Measurements from ENCODE around the gene KCNC3.

KCNC3 gene

DNA sequence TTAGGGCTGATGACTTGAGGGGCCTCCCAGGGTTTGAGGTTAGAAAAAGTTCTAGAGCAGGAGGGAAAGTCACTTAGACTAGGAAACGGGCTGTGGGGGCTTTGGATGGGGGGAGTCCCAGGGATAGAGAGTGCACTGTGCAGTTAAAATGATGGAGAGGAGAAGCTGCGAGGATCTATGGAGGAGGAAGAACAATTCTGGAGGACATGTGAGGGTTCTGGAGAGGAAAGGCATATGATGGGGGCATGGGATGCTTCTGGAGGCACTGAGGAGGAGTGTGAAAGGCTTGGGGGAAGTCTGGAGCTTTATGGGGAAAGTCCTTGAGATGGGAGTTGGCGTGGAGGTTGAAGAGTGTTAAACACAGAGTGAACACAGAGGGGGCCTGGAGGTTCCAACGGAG is 2.2 kb downstream of the KCNC3 start:
- Histone ChIP-seq H3K9me3 (ENCODE audit: control insufficient read depth, insufficient read depth, low read length) (no peaks in the 10 kb centered on the region), H3K4me1 (ENCODE audit: insufficient read depth, low read length) (peaks cover 17% of the 10 kb centered on the region), H3K9ac (ENCODE audit: low read depth, low read length) (no peak overlapping the region; the same call in 1 of the 2 replicates), H3K36me3 (ENCODE audit: insufficient read depth, low read length) (no peaks in the 10 kb centered on the region)

DNA sequence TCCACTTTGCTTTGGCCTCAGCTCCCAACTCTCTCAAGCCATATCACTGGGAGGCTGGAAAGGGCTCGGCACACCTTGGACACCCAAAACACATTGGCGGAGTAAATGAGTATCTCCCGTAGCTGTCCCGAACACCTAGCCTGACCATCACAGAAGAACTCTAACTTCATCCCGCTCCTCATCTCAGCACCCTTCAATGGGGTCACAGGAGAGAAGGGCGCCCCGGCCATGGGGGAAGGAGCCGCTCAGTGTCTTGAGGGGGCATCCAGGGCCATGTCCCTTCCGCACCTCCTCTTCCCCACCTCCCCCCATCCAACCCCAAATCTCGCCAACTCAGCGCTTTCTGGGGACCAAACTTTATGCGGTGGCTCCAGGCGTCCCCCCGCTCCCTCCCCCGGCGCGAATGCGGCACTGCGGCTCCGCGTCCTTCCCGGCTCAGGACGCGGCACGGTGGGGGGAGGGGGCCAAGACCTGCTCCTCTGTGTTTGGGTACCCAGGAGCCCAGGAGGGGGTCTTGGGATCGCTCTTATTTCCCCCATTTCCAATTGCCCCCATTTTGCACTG is 3.0 kb downstream of the KCNC3 start:
- H3K9ac ChIP-seq (ENCODE audit: low read depth, low read length), result peak overlapping the region; percentile 54; the same call in 1 of the 2 replicates
- peaks cover 11% of the 10 kb centered on the region for H3K4me1 ChIP-seq (ENCODE audit: insufficient read depth, low read length)
- no peaks in the 10 kb centered on the region for H3K9me3 ChIP-seq (ENCODE audit: control insufficient read depth, insufficient read depth, low read length)
- H3K36me3 ChIP-seq (ENCODE audit: insufficient read depth, low read length), result no peaks in the 10 kb centered on the region

DNA sequence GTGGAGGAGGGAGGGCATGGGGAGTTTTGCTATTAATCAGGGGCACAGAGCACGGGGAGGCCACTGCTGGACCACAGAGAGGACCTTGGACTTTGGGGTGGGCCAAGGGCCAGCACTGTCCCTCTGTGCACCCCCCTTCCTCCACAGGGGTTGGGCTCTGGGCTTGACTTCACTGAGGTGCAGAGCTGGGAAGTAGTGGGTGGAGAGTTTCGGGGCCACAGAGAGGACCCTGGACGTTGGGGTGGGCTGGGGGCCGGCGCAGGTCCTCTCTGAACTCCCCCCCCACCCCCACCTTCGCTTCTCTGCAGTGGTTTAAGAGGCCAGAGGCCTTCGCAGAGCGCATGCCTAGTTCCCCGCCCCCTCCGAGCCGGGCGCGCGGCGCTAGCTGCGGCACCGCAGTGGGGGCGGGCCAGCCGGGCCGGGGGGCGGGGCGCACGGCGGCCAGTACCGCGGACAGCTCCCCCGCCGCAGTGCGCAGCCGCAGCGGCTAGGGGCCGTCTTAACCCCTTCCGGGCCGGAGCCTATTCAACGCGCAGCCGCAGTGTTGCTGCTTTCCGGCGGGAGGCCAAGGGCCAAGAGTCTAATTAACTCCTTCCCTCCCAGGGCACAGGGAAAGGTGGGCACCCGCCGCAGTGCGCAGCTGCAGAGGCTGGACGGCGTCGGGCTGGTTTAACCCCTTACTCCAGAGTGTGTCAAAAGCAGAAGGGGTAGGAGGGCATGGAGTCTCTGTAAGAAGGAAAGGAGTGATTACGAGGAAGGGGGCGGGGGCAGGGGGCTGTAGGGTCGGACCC is 3.7 kb downstream of the KCNC3 start:
- Histone ChIP-seq H3K36me3 (ENCODE audit: insufficient read depth, low read length) (no peaks in the 10 kb centered on the region), H3K9ac (ENCODE audit: low read depth, low read length) (peak overlapping the region; percentile 54), H3K9me3 (ENCODE audit: control insufficient read depth, insufficient read depth, low read length) (no peaks in the 10 kb centered on the region), H3K4me1 (ENCODE audit: insufficient read depth, low read length) (peaks cover 11% of the 10 kb centered on the region)

DNA sequence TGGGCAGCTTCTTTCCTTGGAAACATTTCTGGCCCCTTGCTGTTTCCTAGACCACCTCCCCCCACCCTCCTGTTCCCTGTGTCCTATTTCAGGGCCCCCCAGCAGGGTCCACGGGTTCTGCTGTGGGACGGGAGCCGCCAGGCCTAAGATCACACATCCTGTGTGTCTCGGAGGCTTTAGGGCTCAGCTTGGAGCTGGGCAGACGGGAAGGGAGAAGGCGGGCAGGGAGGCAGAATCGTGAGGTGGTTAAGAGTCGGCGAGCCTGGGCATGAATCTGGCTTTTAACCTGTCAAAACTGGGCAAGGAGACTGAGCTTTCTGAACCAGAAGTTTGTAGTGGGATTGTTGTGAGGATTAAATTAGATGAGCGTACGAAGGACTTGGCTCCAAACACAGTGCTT is 4.8 kb downstream of the KCNC3 start:
- no peaks in the 10 kb centered on the region for H3K9me3 ChIP-seq (ENCODE audit: control insufficient read depth, insufficient read depth, low read length)
- H3K4me1 ChIP-seq (ENCODE audit: insufficient read depth, low read length), result peaks cover 11% of the 10 kb centered on the region
- H3K36me3 ChIP-seq (ENCODE audit: insufficient read depth, low read length), result no peaks in the 10 kb centered on the region
- no peak overlapping the region for H3K9ac ChIP-seq (ENCODE audit: low read depth, low read length)

DNA sequence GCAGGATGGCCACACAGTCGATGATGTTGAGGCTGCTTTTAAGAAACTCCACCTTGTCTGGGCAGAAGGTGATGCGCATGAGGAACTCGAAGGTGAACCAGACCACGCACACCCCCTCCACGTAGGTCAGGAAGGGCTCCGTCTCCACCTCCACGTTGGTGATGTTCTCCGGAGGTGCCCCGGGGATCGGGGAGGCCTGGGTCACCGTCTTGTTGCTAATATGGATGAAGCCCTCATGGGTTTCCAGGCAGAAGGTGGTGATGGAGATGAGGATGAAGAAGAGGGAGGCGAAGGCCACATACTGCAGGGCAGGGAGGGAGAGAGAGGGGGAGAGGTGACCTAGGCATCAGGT is 5.4 kb downstream of the KCNC3 start:
- Histone ChIP-seq H3K36me3 (ENCODE audit: insufficient read depth, low read length) (no peaks in the 10 kb centered on the region), H3K4me1 (ENCODE audit: insufficient read depth, low read length) (peaks cover 11% of the 10 kb centered on the region), H3K9ac (ENCODE audit: low read depth, low read length) (no peak overlapping the region), H3K9me3 (ENCODE audit: control insufficient read depth, insufficient read depth, low read length) (no peaks in the 10 kb centered on the region)

DNA sequence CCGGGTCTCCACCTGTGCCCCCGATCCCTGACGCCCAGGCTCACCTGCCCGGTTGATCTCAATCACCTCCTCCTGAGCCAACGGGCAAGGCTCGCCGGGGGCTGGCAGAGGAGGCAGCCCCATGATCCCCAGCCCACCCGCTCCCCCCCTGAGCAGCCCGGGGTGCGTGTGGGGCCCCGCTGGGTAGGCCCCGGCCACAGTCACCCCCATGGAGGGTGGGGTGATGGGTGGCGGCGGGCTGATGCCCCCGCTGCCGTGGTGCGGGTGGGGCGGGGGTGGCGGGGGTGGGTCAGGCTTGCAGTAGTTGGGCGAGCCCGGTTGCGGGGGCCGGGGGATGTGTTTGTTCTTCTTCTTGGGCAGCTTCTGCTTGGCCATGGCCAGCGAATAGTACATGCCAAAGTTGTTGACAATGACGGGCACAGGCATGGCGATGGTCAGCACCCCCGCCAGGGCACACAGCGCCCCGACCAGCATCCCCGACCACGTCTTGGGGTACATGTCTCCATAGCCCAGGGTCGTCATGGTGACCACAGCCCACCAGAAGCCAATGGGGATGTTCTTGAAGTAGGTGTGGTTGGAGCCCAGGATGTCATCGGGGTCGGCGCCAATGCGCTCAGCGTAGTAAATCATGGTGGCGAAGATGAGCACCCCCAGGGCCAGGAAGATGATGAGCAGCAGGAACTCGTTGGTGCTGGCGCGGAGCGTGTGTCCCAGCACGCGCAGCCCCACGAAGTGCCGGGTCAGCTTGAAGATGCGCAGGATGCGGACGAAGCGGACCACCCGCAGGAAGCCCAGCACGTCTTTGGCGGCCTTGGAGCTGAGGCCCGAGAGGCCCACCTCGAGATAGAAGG is 6.0 kb downstream of the KCNC3 start:
- no peak overlapping the region for H3K9ac ChIP-seq (ENCODE audit: low read depth, low read length)
- H3K36me3 ChIP-seq (ENCODE audit: insufficient read depth, low read length), result no peaks in the 10 kb centered on the region
- peaks cover 11% of the 10 kb centered on the region for H3K4me1 ChIP-seq (ENCODE audit: insufficient read depth, low read length)
- no peaks in the 10 kb centered on the region for H3K9me3 ChIP-seq (ENCODE audit: control insufficient read depth, insufficient read depth, low read length)

DNA sequence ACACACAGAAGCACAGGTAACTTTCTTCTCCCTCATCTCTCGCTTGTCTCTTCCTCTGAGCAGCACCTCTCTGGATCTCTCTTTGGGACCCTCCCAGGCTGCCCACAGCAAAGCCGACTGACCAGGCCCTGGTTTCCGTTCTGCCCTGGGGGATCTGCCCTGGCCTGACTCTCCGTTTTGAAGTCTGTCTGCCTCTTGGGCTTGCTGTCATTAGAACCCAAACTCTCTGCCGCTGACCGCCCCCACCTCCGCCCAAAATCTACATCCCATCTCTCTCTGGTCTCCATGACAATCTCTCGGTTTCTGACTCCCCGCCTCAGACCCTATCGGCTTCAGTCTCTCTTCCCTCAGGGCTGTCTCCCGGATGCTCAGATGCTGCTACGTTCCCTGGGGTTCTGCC is 6.9 kb downstream of the KCNC3 start:
- Histone ChIP-seq H3K4me1 (ENCODE audit: insufficient read depth, low read length) (peaks cover 11% of the 10 kb centered on the region), H3K36me3 (ENCODE audit: insufficient read depth, low read length) (no peaks in the 10 kb centered on the region), H3K9me3 (ENCODE audit: control insufficient read depth, insufficient read depth, low read length) (no peaks in the 10 kb centered on the region), H3K9ac (ENCODE audit: low read depth, low read length) (no peak overlapping the region)

DNA sequence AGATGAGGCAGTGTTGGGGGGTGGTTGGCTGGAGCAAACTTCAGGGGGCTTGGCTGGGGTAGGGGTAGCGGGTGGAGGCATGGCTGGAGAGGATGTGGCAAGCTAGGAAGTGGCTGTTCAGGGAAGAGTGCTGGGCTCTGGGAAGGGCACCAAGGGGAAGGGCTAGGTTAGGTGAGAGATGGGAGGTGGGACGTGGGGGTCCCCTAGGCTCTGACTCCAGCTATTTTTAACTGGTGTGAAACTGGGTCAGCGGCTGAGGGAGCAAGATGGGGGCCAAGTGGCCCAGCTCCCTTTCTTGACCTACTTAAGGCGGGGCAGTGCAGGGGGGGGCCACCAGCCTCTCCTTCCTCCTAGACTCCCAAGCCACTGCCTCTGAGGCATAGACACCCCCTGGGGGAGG is 7.3 kb downstream of the KCNC3 start:
- peaks cover 8% of the 10 kb centered on the region; the same call in 1 of the 2 replicates for H3K4me1 ChIP-seq (ENCODE audit: insufficient read depth, low read length)
- no peak overlapping the region for H3K9ac ChIP-seq (ENCODE audit: low read depth, low read length)
- no peaks in the 10 kb centered on the region for H3K36me3 ChIP-seq (ENCODE audit: insufficient read depth, low read length)
- no peaks in the 10 kb centered on the region for H3K9me3 ChIP-seq (ENCODE audit: control insufficient read depth, insufficient read depth, low read length)

DNA sequence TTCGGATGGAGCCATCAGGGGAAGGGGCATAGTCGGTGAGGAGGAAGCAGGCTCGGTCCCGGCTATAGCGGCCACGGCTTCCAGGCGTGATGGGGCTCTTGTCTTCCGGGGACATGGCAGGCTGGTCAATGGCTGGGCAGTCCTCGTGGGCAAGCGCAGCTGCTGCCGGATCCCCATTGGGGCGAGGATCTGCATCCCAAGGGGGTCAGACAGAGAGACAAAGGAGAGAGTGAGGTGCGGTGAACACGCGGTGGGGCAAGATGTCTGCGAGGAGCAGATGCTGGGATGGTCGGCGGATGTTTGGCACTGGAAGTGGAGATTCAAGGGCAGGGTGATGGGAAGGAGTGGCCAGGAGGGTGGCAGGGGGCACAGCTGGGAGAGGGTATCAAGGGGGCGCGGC is 8.6 kb downstream of the KCNC3 start:
- Histone ChIP-seq H3K4me1 (ENCODE audit: insufficient read depth, low read length) (peaks cover 13% of the 10 kb centered on the region; the same call in 1 of the 2 replicates), H3K9ac (ENCODE audit: low read depth, low read length) (no peak overlapping the region), H3K9me3 (ENCODE audit: control insufficient read depth, insufficient read depth, low read length) (no peaks in the 10 kb centered on the region), H3K36me3 (ENCODE audit: insufficient read depth, low read length) (no peaks in the 10 kb centered on the region)

DNA sequence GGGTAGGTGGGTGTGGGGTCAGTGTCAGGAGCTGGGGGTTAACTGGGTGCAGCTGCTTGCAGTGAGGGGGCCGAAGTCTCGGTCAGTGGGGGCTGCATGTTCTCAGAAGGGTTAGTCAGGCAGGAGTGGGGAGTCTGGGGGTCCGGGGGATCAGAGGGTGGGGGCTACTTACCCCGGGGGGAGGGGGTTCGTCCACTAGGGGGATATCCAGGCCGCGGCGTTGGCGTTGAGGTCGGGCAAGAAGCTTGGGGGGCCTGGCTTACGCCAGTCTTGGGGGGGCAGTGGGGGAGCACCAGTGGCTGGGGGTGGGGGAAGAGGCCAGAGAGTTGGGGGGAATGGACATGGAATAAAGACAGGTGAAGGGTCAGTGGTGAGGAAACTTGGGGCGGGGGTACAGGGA is 9.1 kb downstream of the KCNC3 start:
- Histone ChIP-seq H3K4me1 (ENCODE audit: insufficient read depth, low read length) (peaks cover 11% of the 10 kb centered on the region; the same call in 1 of the 2 replicates), H3K9me3 (ENCODE audit: control insufficient read depth, insufficient read depth, low read length) (no peaks in the 10 kb centered on the region), H3K9ac (ENCODE audit: low read depth, low read length) (no peak overlapping the region), H3K36me3 (ENCODE audit: insufficient read depth, low read length) (no peaks in the 10 kb centered on the region)

DNA sequence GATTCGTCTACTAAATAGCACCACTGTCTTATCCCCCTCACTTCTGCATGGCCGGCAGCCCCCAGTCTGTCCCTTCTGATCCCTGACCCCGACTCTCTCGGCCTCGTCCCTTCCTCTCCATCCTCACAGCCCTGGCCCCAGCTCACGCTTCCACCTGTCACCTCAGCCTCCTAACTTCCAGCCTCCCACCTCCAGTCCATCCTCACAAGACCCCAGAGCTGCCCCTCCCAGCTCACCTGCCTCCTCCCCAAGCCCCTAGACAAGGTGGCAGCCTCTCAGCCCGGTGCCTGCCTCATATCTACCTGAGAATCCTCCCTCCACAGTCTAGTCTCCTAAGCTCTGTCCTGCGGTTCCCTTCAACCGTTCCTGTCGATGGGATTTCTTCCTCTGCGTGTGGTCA is 10.0 kb downstream of the KCNC3 start:
- no peaks in the 10 kb centered on the region for H3K36me3 ChIP-seq (ENCODE audit: insufficient read depth, low read length)
- H3K4me1 ChIP-seq (ENCODE audit: insufficient read depth, low read length), result peaks cover 7% of the 10 kb centered on the region; the same call in 1 of the 2 replicates
- H3K9me3 ChIP-seq (ENCODE audit: control insufficient read depth, insufficient read depth, low read length), result no peaks in the 10 kb centered on the region
- no peak overlapping the region for H3K9ac ChIP-seq (ENCODE audit: low read depth, low read length)

DNA sequence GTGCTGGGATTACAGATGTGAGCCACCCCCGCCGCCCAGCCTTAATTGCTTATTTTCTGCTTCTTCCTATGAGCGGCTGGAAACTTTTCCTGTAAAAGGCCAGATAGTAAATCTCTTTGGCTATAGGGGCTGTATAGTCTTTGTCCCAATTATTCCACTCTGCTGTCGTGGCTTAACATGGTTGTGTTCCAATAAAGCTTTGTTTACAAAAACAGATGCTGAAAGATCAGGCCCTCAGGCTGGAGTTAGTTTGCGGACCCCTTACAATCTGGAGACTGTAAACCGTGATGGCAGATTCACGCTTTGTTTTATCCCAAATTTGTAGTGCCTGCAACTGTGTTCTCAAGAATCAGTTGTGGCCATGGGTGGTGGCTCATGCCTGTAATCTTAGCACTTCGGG is 10.7 kb downstream of the KCNC3 start:
- Histone ChIP-seq H3K9me3 (ENCODE audit: control insufficient read depth, insufficient read depth, low read length) (no peaks in the 10 kb centered on the region), H3K4me1 (ENCODE audit: insufficient read depth, low read length) (peaks cover 7% of the 10 kb centered on the region; the same call in 1 of the 2 replicates), H3K36me3 (ENCODE audit: insufficient read depth, low read length) (no peaks in the 10 kb centered on the region), H3K9ac (ENCODE audit: low read depth, low read length) (no peak overlapping the region)

DNA sequence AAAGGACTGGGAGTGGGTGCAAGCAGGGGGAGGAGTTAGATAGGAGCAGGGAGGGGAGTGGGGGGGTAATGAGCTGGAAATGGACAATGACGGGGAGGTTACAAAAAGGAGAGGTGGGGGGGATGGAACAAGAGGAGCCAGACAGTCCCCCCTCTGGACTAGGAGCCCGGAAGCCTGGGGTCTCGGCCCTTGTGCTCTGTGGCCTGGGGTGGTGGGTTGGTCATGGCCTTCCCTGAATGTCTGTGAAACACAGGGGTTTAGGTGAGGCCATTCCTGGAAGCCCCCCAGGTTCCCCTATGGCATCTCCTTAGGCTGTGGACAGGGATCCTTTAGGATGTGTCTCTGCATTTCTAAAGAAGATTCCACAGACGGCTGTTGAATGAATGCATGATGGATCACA is 12.1 kb downstream of the KCNC3 start:
- no peaks in the 10 kb centered on the region for H3K36me3 ChIP-seq (ENCODE audit: insufficient read depth, low read length)

DNA sequence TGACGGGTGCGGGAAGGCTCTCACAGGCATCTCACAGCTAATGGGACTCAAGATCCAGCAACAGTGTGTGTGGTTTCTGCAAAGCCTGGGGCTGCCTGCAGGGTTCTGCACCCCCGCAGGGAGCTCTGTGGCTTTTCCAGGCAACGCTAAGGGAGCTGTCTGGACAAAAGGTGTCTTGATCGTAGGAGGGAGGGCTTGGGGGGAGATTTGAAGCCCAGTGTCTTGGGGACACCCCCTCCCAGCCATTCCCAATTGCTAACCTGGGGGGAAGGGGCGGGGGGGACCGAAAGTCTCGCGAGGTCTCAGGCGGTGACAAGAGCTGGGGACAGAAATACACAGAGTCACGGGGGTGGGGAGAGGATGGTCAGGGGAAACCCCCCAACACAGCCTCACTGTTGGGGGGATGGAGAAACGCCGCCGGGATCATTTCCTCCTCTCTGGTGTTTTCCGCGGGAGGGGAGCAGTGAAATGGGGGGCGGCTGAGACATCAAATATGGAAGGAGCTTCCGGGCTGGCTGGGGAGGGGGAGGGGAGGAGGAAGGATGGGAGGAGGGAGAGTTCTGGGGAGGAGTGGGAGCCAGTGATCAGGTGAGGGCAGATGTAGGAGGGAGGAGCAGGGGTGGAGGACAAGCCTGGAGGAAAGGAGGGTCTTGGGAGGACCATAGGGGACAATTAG is 13.3 kb downstream of the KCNC3 start:
- Histone ChIP-seq H3K4me1 (ENCODE audit: insufficient read depth, low read length) (peaks cover 5% of the 10 kb centered on the region; the same call in 1 of the 2 replicates), H3K36me3 (ENCODE audit: insufficient read depth, low read length) (no peaks in the 10 kb centered on the region), H3K9ac (ENCODE audit: low read depth, low read length) (peak overlapping the region; percentile 71), H3K9me3 (ENCODE audit: control insufficient read depth, insufficient read depth, low read length) (no peaks in the 10 kb centered on the region)

More for the DNA sequence above, 12.1 kb downstream of the KCNC3 start:
- no peak overlapping the region for H3K9ac ChIP-seq (ENCODE audit: low read depth, low read length)
- no peaks in the 10 kb centered on the region for H3K9me3 ChIP-seq (ENCODE audit: control insufficient read depth, insufficient read depth, low read length)
- peaks cover 5% of the 10 kb centered on the region; the same call in 1 of the 2 replicates for H3K4me1 ChIP-seq (ENCODE audit: insufficient read depth, low read length)
